Common myeloid progenitor, CD34-positive (primary cell): ENCODE results near the gene COG7. TPM values are rescaled to one million over a fixed set of nuclear protein-coding genes. Genes with fewer than 3 reads are reported as not detected.

Experiments
- CTCF ChIA-PET: fragments of 350-600 bp; sonication (Branson Sonifier 250); formaldehyde crosslinking; loops from one replicate; lab custom pipeline; 2021; ENCODE audit warnings: antibody characterized with exemption; lab: Charles Lee
- POLR2A ChIA-PET: fragments of 350-600 bp; sonication (Branson Sonifier 250); formaldehyde crosslinking; loops from one replicate; lab custom pipeline; 2021; ENCODE audit warnings: antibody characterized with exemption; lab: Charles Lee
- DNase-seq, 3 donors: peaks; one replicate each; pipeline versions ENCODE4 v3.0.0 to v3.0.0-alpha.2; 2013
- H3K27ac ChIP-seq, 2 experiments: 1 replicate in 1 of 2; 2 replicates in 1 of 2; pipeline ENCODE4 v1.7.0; 2013; ENCODE audit warnings: inconsistent platforms in 2 of 2, low read length in 2 of 2, mild to moderate bottlenecking in 2 of 2, low read depth in 1 of 2, moderate library complexity in 1 of 2; ENCODE audit not compliant: severe bottlenecking in 2 of 2, insufficient read depth in 1 of 2, poor library complexity in 1 of 2
- H3K27me3 ChIP-seq, 5 experiments: replicated peaks in 2 of 5; 1 replicate in 3 of 5; 2 replicates in 2 of 5; pipeline versions ENCODE4 v1.6.1 to v1.7.0; 2013; ENCODE audit warnings: low read length in 4 of 5, mild to moderate bottlenecking in 2 of 5, moderate library complexity in 2 of 5, inconsistent platforms in 1 of 5; ENCODE audit not compliant: insufficient read depth in 5 of 5, control insufficient read depth in 4 of 5
- H3K36me3 ChIP-seq, 4 experiments: 1 replicate in 2 of 4; 2 replicates in 2 of 4; pipeline versions ENCODE4 v1.6.1 to v1.7.0; 2013; ENCODE audit warnings: low read length in 3 of 4, control low read depth in 1 of 4, mild to moderate bottlenecking in 1 of 4; ENCODE audit not compliant: control insufficient read depth in 4 of 4, insufficient read depth in 4 of 4
- H3K4me1 ChIP-seq, 4 experiments: 1 replicate in 3 of 4; 2 replicates in 1 of 4; pipeline versions ENCODE4 v1.6.1 to v1.7.1; 2013; ENCODE audit warnings: low read length in 3 of 4, mild to moderate bottlenecking in 3 of 4, control low read depth in 1 of 4, inconsistent platforms in 1 of 4, moderate library complexity in 1 of 4; ENCODE audit not compliant: control insufficient read depth in 4 of 4, insufficient read depth in 4 of 4; ENCODE audit errors: control extremely low read depth in 1 of 4
- H3K4me3 ChIP-seq, 7 experiments: 1 replicate in 4 of 7; 2 replicates in 3 of 7; pipeline versions ENCODE4 v1.5.1 to v1.7.0; 2013; ENCODE audit warnings: mild to moderate bottlenecking in 7 of 7, low read length in 6 of 7, moderate library complexity in 6 of 7, inconsistent platforms in 2 of 7, low read depth in 2 of 7, control low read depth in 1 of 7; ENCODE audit not compliant: insufficient read depth in 4 of 7, control insufficient read depth in 1 of 7; ENCODE audit errors: extremely low read depth in 1 of 7
- H3K9me3 ChIP-seq, 5 experiments: 1 replicate in 4 of 5; 2 replicates in 1 of 5; pipeline versions ENCODE4 v1.6.1 to v1.7.1; 2013; ENCODE audit warnings: low read length in 4 of 5, mild to moderate bottlenecking in 2 of 5, inconsistent platforms in 1 of 5, low read depth in 1 of 5, moderate library complexity in 1 of 5; ENCODE audit not compliant: control insufficient read depth in 4 of 5, insufficient read depth in 2 of 5; ENCODE audit errors: control extremely low read depth in 1 of 5
- WGBS: methylation state at CpG from one replicate; pipeline ENCODE4 v1.1.5; 2013; ENCODE audit not compliant: insufficient coverage; 5-methylcytosine and 5-hydroxymethylcytosine counted together
- polyA plus RNA-seq: library from polyadenylated mRNA; unstranded; fragments of 120-200 nt; gene quantifications from one replicate; pipeline ENCODE4 v1.2.1, GENCODE V29; 2013

COG7 gene
- polyA plus RNA-seq = 15.1 TPM

DNA sequence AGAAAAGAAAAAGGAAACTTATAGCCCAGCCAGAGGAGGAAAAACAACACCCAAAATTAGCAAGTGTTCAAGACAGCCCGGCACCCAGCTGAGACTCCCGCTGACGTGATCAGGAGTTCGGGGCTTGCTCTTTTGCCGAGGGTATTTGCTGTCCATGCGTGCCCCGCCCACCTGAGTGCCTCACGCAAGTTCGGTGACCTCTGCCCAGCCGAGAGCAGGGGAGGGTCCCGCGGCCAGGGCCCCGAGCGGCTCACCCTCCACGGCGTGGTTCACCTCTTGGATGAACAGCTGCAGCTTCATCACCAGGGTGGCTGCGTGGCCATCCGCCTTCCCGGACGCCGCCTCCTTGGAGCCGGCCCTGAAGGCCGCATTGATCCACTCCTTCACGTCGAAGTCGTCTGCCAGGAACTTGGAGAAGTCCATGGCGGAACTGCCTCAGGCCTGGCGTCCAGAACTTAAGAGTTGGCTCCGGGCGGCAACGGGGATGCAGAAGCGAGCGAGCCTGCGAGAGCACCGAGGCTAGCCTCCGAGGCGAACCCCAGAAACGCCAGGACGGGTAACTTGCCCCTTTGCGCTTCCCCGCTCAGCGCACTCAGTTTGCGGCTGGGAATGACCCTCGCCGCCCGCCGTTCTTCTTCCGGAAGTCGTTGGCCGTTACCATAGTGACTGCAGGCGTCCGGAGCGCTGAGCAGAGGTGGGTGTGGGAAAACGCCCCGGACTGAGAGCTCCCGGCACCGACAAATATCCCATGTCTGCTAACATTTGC lies at the start of gene COG7:
Gene COG7 (minus strand): TSS at position 618 of the 766 bp plus-strand sequence. CDS start 195 bp downstream, at position 423.
- 0% methylated on average over 42 of the region's 57 CpGs for WGBS
- Histone ChIP-seq H3K36me3 (no peaks in the 10 kb centered on the region), H3K4me3 (peak within 1 kb of the TSS; percentile 77 to 99 (median 91)), H3K9me3 (no peaks in the 10 kb centered on the region), H3K27ac (peak within 1 kb of the TSS; percentile 54 to 89), H3K27me3 (no peaks in the 10 kb centered on the region), H3K4me1 (peaks cover 6 to 16% (median 12%) of the 10 kb centered on the region in 4 experiments)
- DNase-seq = peak; percentile 87 to 88 (median 88)
- ChIA-PET POLR2A (no interaction called here), CTCF (interaction anchor here (1.2 to 9.8 kb wide), 3 partner anchors 9 to 18 kb away, joined by 4 to 71 read pairs (median 6); no protein-coding TSS in a partner anchor)

DNA sequence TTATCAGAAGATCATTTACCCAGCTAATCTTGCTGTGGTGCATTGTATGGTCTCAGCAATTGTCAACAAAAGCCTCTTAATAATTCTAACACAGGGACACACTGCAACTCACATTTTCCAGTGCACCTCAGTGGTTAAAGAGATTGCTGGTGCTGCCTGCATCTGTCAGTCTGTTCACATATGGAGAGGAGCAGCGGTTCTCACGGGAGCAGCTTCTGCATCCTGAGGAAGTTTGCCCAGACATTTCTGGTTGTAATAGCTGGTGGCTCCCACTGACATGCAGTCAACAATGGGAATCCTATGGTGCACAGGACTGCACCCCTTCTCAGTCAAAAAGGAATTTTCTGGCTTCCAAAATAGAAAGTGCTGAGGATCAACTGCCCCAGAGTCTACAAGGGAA lies 49.5 kb upstream of the COG7 start:
- Histone ChIP-seq H3K27ac (no peak overlapping the region), H3K9me3 (no peaks in the 10 kb centered on the region), H3K27me3 (no peaks in the 10 kb centered on the region), H3K4me1 (peaks cover 0 to 28% (median 2%) of the 10 kb centered on the region in 4 experiments), H3K4me3 (no peak overlapping the region), H3K36me3 (peaks cover 0 to 47% (median 0%) of the 10 kb centered on the region in 4 experiments)
- CTCF ChIA-PET = no interaction called here
- 51% methylated on average over 2 of the region's 2 CpGs for WGBS
- no peak for DNase-seq
- POLR2A ChIA-PET = no interaction called here

DNA sequence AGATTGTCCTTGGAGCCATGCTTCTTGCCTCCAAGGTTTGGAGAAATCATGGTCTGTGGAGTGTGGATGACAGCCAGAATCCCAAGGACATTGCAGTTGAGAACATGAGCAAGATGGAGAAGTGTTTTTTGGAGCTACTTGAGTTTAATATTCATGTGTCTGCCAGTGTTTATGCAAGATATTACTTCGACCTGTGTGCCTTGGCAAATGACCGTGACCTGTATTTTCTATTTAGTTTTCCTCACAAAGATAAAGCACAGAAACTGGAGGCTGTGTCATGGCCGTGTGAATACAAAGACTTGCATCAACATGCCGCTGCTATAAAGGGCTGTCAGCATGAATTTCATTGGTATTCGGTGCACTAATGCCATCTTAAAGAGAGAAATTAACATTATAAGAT lies 48.3 kb upstream of the COG7 start:
- Histone ChIP-seq H3K4me1 (peaks cover 0 to 35% (median 7%) of the 10 kb centered on the region in 4 experiments), H3K27ac (no peak overlapping the region), H3K36me3 (peaks cover 0 to 46% (median 0%) of the 10 kb centered on the region in 4 experiments), H3K27me3 (no peaks in the 10 kb centered on the region), H3K4me3 (no peak overlapping the region), H3K9me3 (no peaks in the 10 kb centered on the region)
- no peak for DNase-seq
- ChIA-PET POLR2A (no interaction called here), CTCF (no interaction called here)
- 100% methylated on average over 5 of the region's 5 CpGs for WGBS

DNA sequence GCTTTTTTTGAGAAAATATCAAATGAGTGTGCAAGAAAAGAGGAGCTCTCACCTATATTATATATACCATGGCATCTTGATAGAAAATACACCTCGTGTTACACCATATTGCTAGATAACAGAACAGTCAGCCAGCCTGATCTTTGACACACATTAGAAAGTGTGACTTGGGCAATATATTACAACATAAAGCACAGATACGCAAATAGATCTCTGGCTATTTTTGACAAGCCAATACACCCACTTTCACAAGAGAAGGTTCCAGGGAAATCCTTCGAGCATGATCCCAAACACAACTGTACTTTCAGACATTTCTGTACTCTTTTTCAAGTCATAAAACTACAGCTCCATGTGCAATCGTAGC lies 47.9 kb upstream of the COG7 start:
- POLR2A ChIA-PET = no interaction called here
- Histone ChIP-seq H3K27ac (no peak overlapping the region), H3K27me3 (no peaks in the 10 kb centered on the region), H3K9me3 (no peaks in the 10 kb centered on the region), H3K36me3 (peaks cover 0 to 45% (median 0%) of the 10 kb centered on the region in 4 experiments), H3K4me1 (peaks cover 0 to 35% (median 7%) of the 10 kb centered on the region in 4 experiments), H3K4me3 (no peak overlapping the region)
- CTCF ChIA-PET = no interaction called here
- WGBS = 67% methylated on average over 3 of the region's 4 CpGs
- no peak for DNase-seq

DNA sequence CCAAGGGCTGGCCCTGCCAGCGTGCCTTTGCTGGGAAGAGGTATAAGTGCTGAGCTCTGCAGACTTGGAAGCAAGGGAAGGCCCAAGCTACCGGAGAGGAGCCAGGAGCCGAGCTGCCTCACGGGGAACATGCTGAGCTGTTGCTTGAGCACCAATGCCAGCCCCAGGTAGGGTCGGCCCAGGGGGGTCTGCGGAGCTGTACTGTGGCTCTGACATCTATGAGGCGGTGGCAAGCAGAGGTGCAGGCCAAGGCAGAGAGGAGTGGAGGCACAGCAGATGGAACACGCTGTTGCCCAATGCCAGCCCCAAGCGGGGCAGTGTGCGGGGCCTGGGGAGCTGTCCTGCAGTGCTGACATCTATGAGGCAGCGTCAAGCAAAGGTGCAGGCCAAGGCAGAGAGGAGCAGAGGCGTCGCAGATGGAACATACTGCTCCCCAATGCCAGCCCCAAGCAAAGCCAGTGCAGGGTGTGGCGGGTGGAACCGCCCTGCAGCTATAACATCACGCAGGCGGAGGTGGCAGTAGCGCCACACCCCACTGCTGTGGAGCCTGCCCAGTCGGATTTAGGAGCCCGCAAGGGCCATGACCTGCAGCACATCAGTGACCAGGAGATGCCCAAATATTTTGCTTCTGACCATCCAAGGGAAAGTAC lies 47.3 kb upstream of the COG7 start:
- CTCF ChIA-PET = no interaction called here
- no peak overlapping the region for H3K27ac ChIP-seq
- no peak for DNase-seq
- H3K9me3 ChIP-seq = no peaks in the 10 kb centered on the region
- 93% methylated on average over 20 of the region's 20 CpGs for WGBS
- POLR2A ChIA-PET = no interaction called here
- H3K36me3 ChIP-seq = peaks cover 0 to 50% (median under 1%) of the 10 kb centered on the region in 4 experiments
- no peak overlapping the region for H3K4me3 ChIP-seq
- H3K4me1 ChIP-seq = peaks cover 0 to 34% (median 8%) of the 10 kb centered on the region in 4 experiments
- H3K27me3 ChIP-seq = no peaks in the 10 kb centered on the region

DNA sequence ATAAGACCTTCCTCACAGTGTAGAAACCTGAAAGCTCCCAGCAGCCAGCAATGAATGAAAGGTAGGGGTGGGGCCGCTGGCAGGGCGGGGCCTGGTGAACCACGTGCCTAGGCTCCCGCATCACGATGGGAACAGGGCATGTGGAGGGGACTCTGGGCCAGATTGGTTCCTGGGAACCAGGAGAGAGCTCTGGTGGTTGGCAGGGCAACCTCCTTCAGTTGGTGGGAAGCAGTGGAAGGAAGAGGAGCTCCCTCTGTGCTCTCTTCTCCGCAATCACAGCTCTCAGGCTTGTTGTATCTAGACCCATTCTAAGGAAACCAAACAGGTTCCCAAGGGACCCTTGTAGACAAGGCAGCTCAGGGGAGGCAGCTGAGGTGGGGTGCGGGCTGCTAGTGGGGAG lies 46.8 kb upstream of the COG7 start:
- CTCF ChIA-PET = no interaction called here
- H3K27ac ChIP-seq = no peak overlapping the region
- H3K9me3 ChIP-seq = no peaks in the 10 kb centered on the region
- DNase-seq = no peak
- H3K4me3 ChIP-seq = no peak overlapping the region
- peaks cover 0 to 48% (median 3%) of the 10 kb centered on the region in 4 experiments for H3K36me3 ChIP-seq
- POLR2A ChIA-PET = no interaction called here
- no peaks in the 10 kb centered on the region for H3K27me3 ChIP-seq
- WGBS = 97% methylated on average over 7 of the region's 7 CpGs
- H3K4me1 ChIP-seq = peaks cover 0 to 29% (median 8%) of the 10 kb centered on the region in 4 experiments

DNA sequence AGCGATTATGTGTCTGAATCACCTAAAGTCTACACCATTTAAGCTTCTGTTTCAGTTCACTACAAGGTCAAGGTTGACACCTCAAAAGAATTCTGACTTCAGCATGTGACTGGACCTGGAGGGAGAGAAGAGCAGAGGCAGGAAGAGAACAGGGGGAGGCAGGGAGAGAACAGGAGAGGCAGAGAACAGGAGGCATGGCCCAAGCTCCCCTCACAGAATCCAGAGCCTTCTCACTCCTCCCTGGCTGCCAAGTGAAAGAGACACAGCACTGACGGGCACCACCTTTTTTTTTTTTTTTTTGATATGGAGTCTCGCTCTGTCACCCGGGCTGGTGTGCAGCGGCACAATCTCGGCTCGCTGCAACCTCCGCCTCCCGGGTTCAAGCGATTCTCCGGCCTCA lies 45.9 kb upstream of the COG7 start:
- Histone ChIP-seq H3K27ac (no peak overlapping the region), H3K9me3 (no peaks in the 10 kb centered on the region), H3K36me3 (peaks cover 4 to 47% (median 7%) of the 10 kb centered on the region in 4 experiments), H3K4me1 (peaks cover 0 to 23% (median 8%) of the 10 kb centered on the region in 4 experiments), H3K4me3 (no peak overlapping the region), H3K27me3 (no peaks in the 10 kb centered on the region)
- CTCF ChIA-PET = no interaction called here
- WGBS = 91% methylated on average over 1 of the region's 11 CpGs
- POLR2A ChIA-PET = interaction anchor here (0.6 kb wide), 1 partner anchor 955 kb away, joined by 3 read pairs; no protein-coding TSS in a partner anchor
- no peak for DNase-seq
